Bronchial epithelial cell (primary cell): ENCODE data around the gene TMEM255B. TPM values are rescaled to one million over a fixed set of nuclear protein-coding genes. Genes with fewer than 3 reads are reported as not detected.

Experiments used
- DNase-seq: peaks from one replicate; pipeline ENCODE4 v3.0.0-alpha.2; 2010; ENCODE audit warnings: low read depth
- FAIRE-seq: peaks from 2 replicates; lab custom pipeline; 2011; peaks lifted over from hg19 to GRCh38; lab: Jason Lieb, UNC
- H3K27me3 ChIP-seq: 2 replicates; pipeline ENCODE4 v1.5.1; 2011; ENCODE audit warnings: low read length; ENCODE audit not compliant: control insufficient read depth, insufficient read depth
- H3K36me3 ChIP-seq: 2 replicates; pipeline ENCODE4 v1.5.1; 2011; ENCODE audit warnings: low read length; ENCODE audit not compliant: control insufficient read depth, insufficient read depth
- H3K4me3 ChIP-seq: 2 replicates; pipeline ENCODE4 v1.5.1; 2011; ENCODE audit warnings: mild to moderate bottlenecking, low read depth, low read length, control low read depth
- total RNA-seq: library from RNA; depleted of rRNA; stranded (reverse); fragments of >200 nt; gene quantifications from 2 replicates; pipeline ENCODE4 v1.2.1, GENCODE V29; 2014
- TF ChIP-seq, protein P1 (sequence below): IDR thresholded peaks from 2 replicates; pipeline ENCODE4 v1.5.1; 2011; ENCODE audit warnings: mild to moderate bottlenecking, moderate library complexity, low read length, control low read depth, inconsistent platforms; ENCODE audit not compliant: insufficient read depth, severe bottlenecking

Gene TMEM255B
- total RNA-seq, 1 donor from 2014 or later = 5.3 TPM

DNA sequence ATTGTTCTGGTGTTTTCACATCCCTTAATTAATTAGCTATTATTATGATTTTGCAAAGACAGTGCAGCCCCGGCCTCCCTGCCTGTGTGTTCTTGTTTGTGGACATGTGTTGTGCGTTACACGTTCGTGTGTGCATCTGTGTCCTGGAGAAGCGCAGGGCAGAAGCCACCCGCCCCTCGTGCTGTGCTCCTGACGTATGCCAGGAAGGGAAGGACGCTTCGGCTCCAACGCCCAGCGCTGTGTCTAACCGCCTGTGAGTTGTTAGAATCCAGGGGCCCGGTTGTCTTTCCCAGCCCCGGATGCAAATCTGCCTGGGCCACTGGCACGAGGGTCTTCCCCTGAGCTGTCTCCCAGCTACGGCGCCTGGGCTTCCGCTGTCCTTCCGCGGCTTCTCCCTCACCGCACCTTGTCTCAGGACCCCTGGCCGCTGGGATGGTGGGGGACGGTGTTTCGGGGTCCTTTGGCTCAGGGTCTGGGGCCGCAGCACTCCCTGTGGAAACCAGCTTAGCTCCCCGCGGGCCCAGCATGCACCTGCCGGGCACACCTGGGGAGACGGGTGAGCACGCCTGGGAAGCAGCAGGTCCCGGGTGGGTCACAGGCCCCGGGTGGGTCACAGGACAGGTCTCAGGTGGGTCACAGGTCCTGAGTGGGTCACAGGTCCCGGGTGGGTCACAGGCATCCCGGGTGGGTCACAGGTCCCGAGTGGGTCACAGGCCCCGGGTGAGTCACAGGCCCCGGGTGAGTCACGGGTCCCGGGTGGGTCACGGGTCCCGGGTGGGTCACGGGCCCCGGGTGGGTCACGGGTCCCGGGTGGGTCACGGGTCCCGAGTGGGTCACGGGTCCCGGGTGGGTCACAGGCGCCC, 53.4 kb downstream of the TMEM255B start:
- Histone ChIP-seq H3K36me3 (no peaks in the 10 kb centered on the region), H3K4me3 (no peak overlapping the region), H3K27me3 (no peaks in the 10 kb centered on the region)
- DNase-seq = no peak
- TF ChIP-seq, protein P1, sequence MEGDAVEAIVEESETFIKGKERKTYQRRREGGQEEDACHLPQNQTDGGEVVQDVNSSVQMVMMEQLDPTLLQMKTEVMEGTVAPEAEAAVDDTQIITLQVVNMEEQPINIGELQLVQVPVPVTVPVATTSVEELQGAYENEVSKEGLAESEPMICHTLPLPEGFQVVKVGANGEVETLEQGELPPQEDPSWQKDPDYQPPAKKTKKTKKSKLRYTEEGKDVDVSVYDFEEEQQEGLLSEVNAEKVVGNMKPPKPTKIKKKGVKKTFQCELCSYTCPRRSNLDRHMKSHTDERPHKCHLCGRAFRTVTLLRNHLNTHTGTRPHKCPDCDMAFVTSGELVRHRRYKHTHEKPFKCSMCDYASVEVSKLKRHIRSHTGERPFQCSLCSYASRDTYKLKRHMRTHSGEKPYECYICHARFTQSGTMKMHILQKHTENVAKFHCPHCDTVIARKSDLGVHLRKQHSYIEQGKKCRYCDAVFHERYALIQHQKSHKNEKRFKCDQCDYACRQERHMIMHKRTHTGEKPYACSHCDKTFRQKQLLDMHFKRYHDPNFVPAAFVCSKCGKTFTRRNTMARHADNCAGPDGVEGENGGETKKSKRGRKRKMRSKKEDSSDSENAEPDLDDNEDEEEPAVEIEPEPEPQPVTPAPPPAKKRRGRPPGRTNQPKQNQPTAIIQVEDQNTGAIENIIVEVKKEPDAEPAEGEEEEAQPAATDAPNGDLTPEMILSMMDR = no peak
- FAIRE-seq = no peak

DNA sequence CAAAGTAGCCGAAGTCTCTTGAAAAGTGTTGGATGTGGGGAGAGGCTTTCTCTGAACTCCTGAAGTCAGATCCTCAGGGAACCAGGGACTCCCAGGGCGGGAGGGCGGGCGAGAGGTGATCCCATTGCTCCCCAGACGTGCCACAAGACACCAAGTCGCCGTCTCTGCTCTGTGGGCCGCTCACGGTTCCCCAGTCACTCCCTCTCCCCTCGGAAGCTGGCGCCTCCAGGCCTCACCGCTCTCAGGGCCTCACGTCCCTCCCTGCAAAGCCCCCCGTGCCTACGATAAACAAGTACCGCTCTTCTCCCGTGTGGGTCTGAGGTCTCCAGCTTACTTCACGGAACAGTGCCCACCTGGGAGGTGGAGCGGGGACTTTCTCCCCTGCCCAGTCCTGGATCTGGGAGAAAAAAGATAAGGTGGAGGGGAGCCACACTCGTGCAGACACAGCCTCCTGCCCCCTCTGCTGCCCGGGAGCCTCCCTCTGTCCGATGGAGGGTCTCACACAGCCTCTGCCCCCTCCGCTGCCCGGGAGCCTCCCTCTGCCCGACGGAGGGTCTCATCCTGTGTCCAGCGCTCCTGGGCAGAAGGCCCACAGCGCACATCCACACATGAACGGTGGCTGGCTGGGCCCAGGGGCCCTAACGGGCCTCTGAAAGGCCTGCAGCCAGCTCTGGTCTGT, 54.2 kb downstream of the TMEM255B start:
- FAIRE-seq = no peak
- no peaks in the 10 kb centered on the region for H3K27me3 ChIP-seq
- no peak overlapping the region for H3K4me3 ChIP-seq
- TF ChIP-seq, protein P1 = no peak
- no peaks in the 10 kb centered on the region for H3K36me3 ChIP-seq
- DNase-seq = no peak

DNA sequence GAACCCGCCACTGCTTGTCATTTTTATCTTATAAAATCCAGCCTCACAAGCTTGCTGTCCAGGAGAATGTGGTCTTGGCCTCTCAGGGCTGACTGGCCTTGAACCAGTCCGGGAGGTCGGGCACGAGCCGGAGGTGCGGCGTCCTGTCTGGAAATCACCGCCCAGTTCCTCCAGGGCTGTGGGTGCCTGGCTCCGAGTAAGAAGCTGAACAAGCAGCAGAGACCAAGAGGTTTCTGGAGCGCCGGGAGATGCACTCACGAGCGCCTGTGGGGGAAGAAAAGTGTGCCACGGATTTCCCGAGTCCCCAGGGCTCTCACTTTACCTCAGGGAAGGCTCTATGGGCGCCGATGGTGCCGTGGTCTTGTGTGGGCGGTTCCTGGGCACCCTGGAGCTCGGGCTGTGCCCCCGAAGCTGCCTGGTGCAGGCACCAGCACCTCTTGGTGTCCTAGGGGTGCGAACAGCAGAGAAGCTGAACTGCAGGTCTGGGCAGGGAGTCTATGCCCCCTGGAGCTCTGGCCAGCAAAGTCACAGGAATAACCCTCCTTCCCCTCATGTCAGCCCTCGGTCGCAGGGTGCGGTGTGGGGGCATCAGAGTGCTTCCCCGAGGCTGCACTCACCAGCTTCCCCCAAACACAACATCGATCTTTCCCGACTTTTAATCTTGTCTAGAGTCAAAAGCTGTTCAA, 54.9 kb downstream of the TMEM255B start:
- no peaks in the 10 kb centered on the region for H3K27me3 ChIP-seq
- FAIRE-seq (no peak), DNase-seq (no peak)
- H3K36me3 ChIP-seq = no peaks in the 10 kb centered on the region
- TF ChIP-seq, protein P1 = no peak
- H3K4me3 ChIP-seq = no peak overlapping the region

DNA sequence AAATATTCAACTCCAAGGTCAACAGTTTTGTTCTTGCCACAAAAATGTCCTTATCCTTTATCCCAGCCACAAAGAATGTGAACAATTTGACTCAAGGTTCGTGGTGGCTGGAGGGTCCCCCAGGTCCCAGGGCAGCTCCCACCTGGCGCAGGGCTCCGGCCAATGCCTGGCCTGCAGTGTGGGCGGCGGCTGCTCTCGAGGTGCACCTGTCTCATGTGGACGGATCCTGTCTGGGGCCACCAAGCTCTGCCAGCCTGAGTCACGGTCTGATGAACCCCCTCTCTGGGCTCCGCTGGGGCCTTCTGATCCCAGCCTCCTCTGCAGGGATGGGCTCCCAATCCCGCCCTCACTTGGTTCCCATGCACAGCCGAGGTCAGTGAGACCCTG, 55.4 kb downstream of the TMEM255B start:
- TF ChIP-seq, protein P1 = no peak
- no peak for FAIRE-seq
- Histone ChIP-seq H3K36me3 (no peaks in the 10 kb centered on the region), H3K4me3 (no peak overlapping the region), H3K27me3 (no peaks in the 10 kb centered on the region)
- no peak for DNase-seq

DNA sequence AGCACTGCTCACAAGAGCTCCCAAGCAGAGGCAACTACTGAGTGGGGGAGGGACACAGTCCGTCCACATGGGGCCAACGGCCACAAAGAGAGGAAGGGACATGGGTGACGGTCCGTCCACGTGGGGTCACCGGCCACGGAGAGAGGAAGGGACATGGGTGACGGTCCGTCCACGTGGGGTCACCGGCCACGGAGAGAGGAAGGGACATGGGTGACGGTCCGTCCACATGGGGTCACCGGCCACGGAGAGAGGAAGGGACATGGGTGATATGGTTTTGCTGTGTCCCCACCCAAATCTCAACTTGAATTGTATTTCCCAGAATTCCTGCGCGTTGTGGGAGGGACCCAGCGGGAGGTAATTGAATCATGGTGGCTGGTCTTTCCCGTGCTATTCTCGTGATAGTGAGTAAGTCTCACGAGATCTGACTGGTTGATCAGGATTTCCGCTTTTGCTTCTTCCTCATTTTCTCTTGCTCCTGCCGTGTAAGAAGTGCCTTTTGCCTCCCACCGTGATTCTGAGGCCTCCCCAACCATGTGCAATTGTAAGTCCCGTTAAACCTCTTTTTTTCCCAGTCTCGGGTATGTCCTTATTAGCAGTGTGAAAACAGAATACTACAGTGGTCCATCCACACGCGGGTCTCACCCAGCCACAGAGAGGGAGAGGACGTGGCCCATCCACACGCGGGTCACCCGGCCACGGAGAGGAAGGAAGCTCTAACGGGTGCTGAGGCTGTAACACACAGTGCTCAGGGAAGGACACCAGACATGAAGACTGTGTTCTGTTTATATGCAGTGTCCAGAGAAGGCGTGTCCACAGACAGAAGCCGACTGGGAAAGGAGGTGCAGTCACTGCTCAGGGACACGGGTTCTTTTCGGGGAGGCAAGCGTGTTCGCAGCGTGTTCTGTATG, 56.4 kb downstream of the TMEM255B start:
- peak; percentile 86 for FAIRE-seq
- TF ChIP-seq, protein P1 = no peak
- no peaks in the 10 kb centered on the region for H3K36me3 ChIP-seq
- DNase-seq = no peak
- H3K4me3 ChIP-seq = no peak overlapping the region
- H3K27me3 ChIP-seq = no peaks in the 10 kb centered on the region
